HG03108 (cell line): ENCODE data around the gene PLAC8L1.

Experiments used
- ATAC-seq: cut with Tn5 transposase; IDR thresholded peaks from one replicate; pipeline ENCODE4 v1.9.1; 2021; ENCODE audit warnings: moderate library complexity; ENCODE audit not compliant: unreplicated experiment

The PLAC8L1 gene

GRCh38 chr5:146047396-146047795 lies 58.0 kb downstream of the PLAC8L1 start:
- ATAC-seq = no peak

GRCh38 chr5:146043722-146044121 lies 61.7 kb downstream of the PLAC8L1 start:
- ATAC-seq = no peak

- no peak for ATAC-seq
These were observed 62.6 kb downstream of the PLAC8L1 start for GRCh38 chr5:146042628-146043279.

- no peak for ATAC-seq
These were observed 64.1 kb downstream of the PLAC8L1 start for GRCh38 chr5:146041180-146041789.

GRCh38 chr5:146040527-146040926 lies 64.8 kb downstream of the PLAC8L1 start:
- no peak for ATAC-seq

- ATAC-seq = no peak
These were observed 66.0 kb downstream of the PLAC8L1 start for GRCh38 chr5:146039420-146039819.

GRCh38 chr5:146034605-146035004 lies 70.8 kb downstream of the PLAC8L1 start:
- ATAC-seq = no peak
